Rectal smooth muscle tissue (tissue), 1 donor: ENCODE measurements around the gene ZYG11B.
"Not testable (repeated sequence)": the region's sequence is repeated elsewhere in the genome, so short reads cannot be mapped to it uniquely, and the experiment has no call there.

ENCODE experiments used
- H3K27ac ChIP-seq: one replicate; pipeline ENCODE4 v1.7.0; 2013; ENCODE audit warnings: low read depth, low read length, inconsistent platforms
- H3K27me3 ChIP-seq: one replicate; pipeline ENCODE4 v1.7.0; 2013; ENCODE audit warnings: low read length; ENCODE audit not compliant: control insufficient read depth, insufficient read depth
- H3K36me3 ChIP-seq: one replicate; pipeline ENCODE4 v1.7.0; 2013; ENCODE audit warnings: low read length; ENCODE audit not compliant: control insufficient read depth, insufficient read depth
- H3K4me1 ChIP-seq: one replicate; pipeline ENCODE4 v1.7.0; 2013; ENCODE audit warnings: low read length; ENCODE audit not compliant: control insufficient read depth, insufficient read depth
- H3K4me3 ChIP-seq: one replicate; pipeline ENCODE4 v1.7.0; 2013; ENCODE audit warnings: low read length
- H3K9ac ChIP-seq: one replicate; pipeline ENCODE4 v1.7.0; 2013; ENCODE audit warnings: low read length

The ZYG11B gene

GRCh38 chr1:52845119-52845518 is 118.9 kb downstream of the ZYG11B start:
- not testable (repeated sequence) for H3K9ac ChIP-seq, H3K4me1 ChIP-seq, H3K27ac ChIP-seq, H3K4me3 ChIP-seq, H3K27me3 ChIP-seq, H3K36me3 ChIP-seq

- Histone ChIP-seq H3K4me1 (no peaks in the 10 kb centered on the region), H3K27me3 (no peaks in the 10 kb centered on the region), H3K9ac (no peak overlapping the region), H3K36me3 (no peaks in the 10 kb centered on the region), H3K4me3 (no peak overlapping the region), H3K27ac (no peak overlapping the region)
Measured at GRCh38 chr1:52848423-52848822, 122.2 kb downstream of the ZYG11B start.

DNA sequence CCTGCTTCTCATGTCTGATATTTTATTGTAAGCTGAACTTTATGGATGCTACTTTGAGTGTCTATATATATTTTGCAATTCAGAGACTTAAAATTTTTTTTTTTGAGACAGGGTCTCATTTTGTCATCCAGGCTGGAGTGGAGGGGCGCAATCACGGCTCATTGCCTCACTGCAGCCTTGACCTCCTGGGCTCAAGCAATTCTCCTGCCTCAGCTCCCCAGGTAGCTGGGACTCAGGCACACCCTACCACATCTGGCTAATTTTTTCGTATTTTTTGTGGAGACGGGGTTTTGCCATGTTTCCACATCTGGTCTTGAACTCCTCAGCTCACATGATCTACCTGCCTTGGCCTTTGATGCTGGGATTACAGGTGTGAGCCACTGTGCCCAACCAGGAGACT is 124.7 kb downstream of the ZYG11B start:
- Histone ChIP-seq H3K4me3 (no peak overlapping the region), H3K9ac (no peak overlapping the region), H3K27ac (no peak overlapping the region), H3K4me1 (no peaks in the 10 kb centered on the region), H3K27me3 (no peaks in the 10 kb centered on the region), H3K36me3 (no peaks in the 10 kb centered on the region)

GRCh38 chr1:52852854-52853253 is 126.6 kb downstream of the ZYG11B start:
- Histone ChIP-seq H3K9ac (no peak overlapping the region), H3K4me1 (no peaks in the 10 kb centered on the region), H3K27ac (no peak overlapping the region), H3K36me3 (no peaks in the 10 kb centered on the region), H3K27me3 (no peaks in the 10 kb centered on the region), H3K4me3 (no peak overlapping the region)

DNA sequence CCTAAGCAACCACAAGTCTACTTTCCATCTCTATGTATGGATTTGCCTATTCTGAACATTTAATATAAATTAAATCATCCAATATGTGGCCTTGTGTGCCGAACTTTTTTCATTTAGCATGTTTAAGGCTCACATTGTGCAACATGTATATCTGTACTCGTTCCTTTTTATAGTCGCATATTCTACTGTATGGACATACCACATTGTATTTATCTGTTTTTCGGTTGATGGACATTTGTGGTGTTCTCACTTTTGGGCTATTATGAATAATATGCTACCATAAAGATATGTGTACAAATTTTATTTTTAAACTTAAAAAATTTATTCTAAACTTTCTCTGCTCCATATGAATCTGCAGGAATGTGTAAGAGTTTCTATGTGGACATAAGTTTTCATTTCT is 129.3 kb downstream of the ZYG11B start:
- Histone ChIP-seq H3K27ac (no peak overlapping the region), H3K27me3 (no peaks in the 10 kb centered on the region), H3K4me1 (no peaks in the 10 kb centered on the region), H3K9ac (no peak overlapping the region), H3K4me3 (no peak overlapping the region), H3K36me3 (no peaks in the 10 kb centered on the region)

DNA sequence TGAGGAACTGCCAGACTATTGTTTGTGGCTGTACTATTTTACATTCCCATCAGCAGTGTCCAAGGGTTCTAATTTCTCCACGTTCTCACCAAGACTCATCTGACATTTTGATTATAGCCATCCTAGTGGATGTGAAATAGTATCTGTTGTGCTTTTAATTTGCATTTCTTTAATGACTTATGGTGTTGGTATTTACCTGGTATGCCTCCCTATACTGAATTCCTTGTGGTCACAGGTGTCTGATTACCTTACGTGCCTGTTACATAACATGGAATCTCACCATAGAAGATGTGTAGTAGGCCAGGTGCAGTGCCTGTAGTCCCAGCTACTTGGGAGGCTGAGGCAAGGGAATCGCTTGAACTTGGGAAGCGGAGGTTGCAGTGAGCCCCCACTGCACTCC is 129.8 kb downstream of the ZYG11B start:
- Histone ChIP-seq H3K36me3 (no peaks in the 10 kb centered on the region), H3K4me3 (no peak overlapping the region), H3K9ac (no peak overlapping the region), H3K27ac (no peak overlapping the region), H3K27me3 (no peaks in the 10 kb centered on the region), H3K4me1 (no peaks in the 10 kb centered on the region)

DNA sequence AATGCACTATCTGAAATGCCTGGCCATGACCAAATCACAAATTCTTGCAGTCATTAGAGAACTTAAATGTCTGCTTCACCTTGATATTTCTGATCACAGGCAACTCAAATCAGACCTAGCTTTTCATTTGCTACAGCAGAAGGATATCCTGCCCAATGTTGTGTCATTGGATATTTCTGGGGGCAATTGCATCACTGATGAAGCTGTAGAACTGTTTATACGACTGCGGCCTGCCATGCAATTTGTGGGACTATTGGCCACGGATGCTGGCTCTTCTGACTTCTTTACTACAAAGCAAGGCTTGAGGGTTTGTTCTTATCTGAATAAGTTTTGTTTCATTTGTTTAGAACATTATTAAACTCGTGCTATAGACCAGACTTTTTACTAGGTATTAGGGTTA is 131.2 kb downstream of the ZYG11B start:
- Histone ChIP-seq H3K4me1 (no peaks in the 10 kb centered on the region), H3K27ac (no peak overlapping the region), H3K27me3 (no peaks in the 10 kb centered on the region)

GRCh38 chr1:52862666-52863458 is 136.6 kb downstream of the ZYG11B start:
- no peaks in the 10 kb centered on the region for H3K36me3 ChIP-seq
- H3K27ac ChIP-seq, result no peak overlapping the region
- no peaks in the 10 kb centered on the region for H3K27me3 ChIP-seq
- no peak overlapping the region for H3K9ac ChIP-seq
- H3K4me1 ChIP-seq, result no peaks in the 10 kb centered on the region
- H3K4me3 ChIP-seq, result no peak overlapping the region

More for the DNA sequence above, 131.2 kb downstream of the ZYG11B start:
- Histone ChIP-seq H3K4me3 (no peak overlapping the region), H3K9ac (no peak overlapping the region), H3K36me3 (no peaks in the 10 kb centered on the region)

DNA sequence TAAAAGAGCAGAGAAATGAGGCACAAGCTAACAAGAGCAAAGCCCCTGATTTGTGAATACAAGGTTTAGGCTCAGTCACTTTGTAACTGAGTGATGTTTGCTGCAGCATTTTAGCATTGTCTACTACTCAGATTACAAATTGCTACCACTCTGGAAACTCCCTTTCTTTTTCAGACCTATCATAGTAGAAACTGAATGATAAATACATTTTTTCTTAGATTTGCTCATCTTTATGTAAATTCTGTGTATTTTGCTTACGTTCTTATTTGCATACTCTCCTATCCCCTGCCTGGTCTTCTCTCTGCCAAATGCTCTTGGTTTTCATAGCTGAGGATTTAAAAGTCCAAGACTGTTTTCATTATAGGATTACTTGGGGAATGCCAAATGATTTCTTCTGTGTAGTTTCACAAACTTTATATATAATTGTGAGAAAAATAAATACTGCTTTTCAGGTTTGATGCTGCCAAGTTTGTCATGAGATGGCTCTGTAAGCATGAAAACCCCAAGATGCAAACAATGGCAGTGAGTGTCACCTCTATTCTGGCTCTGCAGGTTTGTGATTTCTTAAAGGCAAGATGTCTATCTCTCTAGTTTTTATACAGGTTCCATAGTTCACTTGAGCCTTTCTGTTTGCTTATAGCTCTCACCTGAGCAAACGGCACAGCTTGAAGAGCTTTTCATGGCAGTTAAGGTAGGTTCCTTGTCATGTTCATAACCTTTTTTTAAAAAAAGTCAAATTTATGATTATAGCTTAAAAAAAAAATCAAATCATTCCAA is 141.0 kb downstream of the ZYG11B start:
- Histone ChIP-seq H3K4me3 (no peak overlapping the region), H3K27me3 (no peaks in the 10 kb centered on the region), H3K4me1 (no peaks in the 10 kb centered on the region), H3K36me3 (no peaks in the 10 kb centered on the region), H3K27ac (no peak overlapping the region), H3K9ac (no peak overlapping the region)

DNA sequence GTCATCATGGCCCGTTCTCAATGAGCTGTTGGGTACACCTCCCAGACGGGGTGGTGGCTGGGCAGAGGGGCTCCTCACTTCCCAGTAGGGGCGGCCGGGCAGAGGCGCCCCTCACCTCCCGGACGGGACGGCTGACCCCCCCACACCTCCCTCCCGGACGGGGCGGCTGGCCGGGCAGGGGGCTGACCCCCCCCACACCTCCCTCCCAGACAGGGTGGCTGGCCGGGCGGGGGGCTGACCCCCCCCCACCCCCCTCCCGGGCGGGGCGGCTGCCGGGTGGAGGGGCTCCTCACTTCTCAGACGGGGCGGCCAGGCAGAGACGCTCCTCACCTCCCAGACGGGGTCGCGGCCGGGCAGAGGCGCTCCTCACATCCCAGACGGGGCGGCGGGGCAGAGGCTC is 143.5 kb downstream of the ZYG11B start:
- H3K4me3 ChIP-seq, H3K27ac ChIP-seq, H3K27me3 ChIP-seq, H3K36me3 ChIP-seq, H3K9ac ChIP-seq, H3K4me1 ChIP-seq: not testable (repeated sequence)

- no peak overlapping the region for H3K27ac ChIP-seq
- H3K4me3 ChIP-seq, result no peak overlapping the region
- no peaks in the 10 kb centered on the region for H3K27me3 ChIP-seq
- no peaks in the 10 kb centered on the region for H3K36me3 ChIP-seq
- H3K4me1 ChIP-seq, result no peaks in the 10 kb centered on the region
- no peak overlapping the region for H3K9ac ChIP-seq
Measured at GRCh38 chr1:52876843-52877242, 150.6 kb downstream of the ZYG11B start.
